GM21447 (cell line): ENCODE results near the gene SURF1.
"Not testable (repeated sequence)": the region's sequence is repeated elsewhere in the genome, so short reads cannot be mapped to it uniquely, and the experiment has no call there.

Source experiments
- ATAC-seq: cut with Tn5 transposase; IDR thresholded peaks from one replicate; pipeline ENCODE4 v1.9.1; 2021; ENCODE audit not compliant: unreplicated experiment

SURF1 gene

DNA sequence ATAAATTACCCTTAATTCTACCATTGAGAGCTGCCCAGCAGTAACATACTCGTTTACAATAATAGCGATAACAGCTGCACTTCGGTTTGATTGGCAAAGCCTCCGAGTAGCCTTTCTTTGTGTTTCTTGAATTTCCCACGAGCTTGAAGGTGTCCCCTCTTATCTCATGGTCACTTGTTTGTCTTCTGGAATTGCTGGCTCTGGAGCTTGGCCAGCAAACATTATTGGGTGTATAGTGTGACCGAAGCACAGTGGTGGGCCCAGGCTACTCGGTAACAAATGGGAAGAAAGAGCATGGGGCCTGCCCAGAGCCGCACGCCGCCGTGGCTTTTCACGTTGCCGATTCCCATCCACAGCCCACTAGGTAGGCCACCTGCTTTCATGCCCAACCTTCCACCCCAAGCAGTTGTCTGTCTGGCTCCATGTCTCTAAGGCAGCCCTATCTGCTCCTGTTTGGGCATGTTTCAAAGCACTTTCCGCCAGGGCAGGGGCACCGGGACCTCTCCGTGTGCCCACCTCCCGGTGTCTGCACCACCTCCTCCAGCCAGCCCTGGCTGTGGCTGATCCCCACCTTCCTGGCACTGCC lies 28.5 kb upstream of the SURF1 start:
- no peak for ATAC-seq

DNA sequence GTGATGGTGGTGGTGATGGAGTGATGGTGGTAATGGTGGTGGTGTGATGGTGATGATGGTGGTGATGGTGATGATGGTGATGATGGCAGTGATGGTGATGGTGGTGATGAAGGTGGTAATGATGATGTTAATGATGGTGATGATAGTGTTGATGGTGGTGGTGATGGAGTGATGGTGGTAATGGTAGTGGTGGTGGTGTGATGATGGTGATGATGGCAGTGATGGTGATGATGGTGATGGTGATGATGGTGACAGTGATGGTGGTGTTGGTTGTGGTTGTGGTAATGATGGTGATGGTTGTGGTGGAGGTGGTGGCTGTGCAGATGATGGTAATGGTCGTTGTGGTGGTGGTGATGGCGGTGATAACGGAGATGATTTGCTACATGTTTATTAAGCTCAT lies 27.2 kb upstream of the SURF1 start:
- no peak for ATAC-seq

DNA sequence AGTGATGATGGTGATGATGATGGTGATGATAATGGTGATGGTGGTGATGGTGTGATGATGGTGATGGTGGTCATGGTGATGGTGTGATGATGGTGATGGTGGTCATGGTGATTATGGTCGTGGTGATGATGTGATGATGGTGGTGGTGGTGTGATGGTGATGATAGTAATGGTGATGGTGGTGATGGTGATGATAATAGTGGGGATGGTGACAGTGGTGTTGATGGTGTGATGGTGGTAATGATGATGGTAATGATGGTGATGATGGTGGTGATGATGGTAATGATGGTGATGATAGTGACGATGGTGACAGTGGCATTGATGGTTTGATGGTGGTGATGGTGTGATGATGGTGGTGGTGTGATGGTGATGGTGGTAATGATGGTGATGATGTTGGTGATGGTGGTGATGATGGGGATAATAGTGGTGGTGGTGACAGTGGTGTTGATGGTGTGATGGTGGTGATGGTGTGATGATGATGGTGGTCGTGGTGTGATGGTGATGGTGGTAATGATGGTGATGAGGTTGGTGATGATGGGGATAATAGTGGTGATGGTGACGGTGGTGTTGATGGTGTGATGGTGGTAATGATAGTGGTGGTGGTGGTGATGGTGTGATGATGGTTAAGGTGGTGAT lies 26.3 kb upstream of the SURF1 start:
- no peak for ATAC-seq

DNA sequence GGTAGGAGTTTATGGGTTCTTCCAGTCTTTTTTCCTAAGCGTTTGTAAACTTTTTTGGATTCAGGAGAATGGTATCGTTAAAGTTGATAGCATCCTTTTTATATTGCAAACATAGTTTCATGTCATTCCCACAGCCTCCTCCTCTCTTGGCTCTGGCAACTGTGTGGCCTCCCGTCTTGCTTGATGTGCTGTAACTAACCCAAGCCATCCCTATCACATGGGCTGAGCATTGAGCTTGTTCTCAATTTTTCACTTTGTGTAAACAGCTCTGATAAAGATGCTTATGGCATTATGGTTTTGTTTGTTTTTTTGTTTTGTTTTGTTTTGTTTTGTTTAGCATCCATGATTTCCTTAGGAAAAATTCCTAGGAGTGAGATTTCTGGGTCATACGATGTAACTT lies 24.4 kb upstream of the SURF1 start:
- no peak for ATAC-seq

DNA sequence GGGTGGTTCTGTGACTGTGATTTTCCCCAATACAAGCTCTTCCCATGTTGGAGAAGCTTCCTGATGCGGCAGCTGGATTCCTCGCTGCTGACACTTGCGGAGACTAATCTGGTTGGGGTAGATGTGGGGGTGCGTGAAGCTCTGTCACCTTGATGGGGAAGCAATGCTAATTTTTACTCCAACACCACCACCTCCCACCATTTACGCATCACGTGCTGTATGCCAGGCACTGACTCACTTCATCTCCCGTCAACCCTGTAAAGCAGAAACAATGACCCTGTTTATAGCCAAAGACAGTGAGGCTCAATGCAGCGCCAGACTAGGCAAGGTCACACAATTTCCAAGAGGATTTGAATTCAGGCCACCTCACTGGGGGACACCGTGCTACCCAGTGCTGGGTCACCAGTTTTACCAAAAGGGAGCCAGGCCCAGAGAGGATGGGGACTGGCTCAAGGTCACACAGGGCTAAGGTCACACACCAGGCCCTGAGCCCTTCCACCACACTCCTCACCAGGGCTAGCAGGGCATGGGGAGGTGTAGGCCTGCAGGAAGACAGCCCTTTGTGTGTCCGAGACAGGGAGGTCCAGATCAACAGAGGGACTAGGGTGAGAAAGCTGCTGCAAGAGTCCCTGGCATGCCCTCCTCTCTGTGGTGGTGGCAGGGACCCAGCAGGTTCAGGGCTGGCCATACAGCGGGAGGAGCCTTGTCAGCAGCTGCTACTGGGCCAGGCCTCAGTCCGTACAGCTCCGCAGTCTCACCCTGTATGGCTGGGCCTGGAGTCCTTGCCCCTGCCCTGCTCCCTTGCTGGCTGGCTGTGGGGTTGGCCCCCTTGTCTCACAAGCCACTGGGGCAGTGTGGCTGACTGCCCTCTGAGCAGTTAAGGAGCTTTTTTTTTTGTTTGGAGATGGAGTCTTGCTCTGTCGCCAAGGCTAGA lies 23.1 kb upstream of the SURF1 start:
- ATAC-seq = no peak

DNA sequence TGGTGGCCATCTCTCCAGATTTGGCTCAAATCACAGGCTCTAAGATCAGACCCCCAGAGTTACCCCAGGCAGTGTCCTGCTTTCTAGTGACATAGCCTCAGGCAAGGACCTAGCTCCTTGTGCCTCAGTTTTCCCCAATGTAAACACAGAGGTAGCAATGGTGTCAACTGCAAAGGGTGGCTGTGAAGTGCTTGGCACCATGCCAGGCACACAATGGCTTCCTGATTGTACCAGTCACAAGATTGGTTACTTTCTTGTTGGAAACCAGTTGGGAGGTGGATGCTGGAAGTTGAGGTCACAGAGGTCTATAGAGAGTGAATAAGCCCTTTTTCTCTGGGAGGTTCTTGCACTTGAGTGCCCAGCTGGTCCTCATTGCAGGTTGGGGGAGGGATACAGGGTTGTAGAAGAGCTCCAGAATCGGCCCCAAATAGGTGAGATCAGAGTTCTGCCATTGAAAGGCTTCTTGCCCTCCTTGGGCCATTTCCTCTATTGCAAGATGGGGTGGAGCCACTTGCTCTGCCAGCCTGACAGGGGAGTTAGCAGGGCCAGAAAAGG lies 22.2 kb upstream of the SURF1 start:
- no peak for ATAC-seq

DNA sequence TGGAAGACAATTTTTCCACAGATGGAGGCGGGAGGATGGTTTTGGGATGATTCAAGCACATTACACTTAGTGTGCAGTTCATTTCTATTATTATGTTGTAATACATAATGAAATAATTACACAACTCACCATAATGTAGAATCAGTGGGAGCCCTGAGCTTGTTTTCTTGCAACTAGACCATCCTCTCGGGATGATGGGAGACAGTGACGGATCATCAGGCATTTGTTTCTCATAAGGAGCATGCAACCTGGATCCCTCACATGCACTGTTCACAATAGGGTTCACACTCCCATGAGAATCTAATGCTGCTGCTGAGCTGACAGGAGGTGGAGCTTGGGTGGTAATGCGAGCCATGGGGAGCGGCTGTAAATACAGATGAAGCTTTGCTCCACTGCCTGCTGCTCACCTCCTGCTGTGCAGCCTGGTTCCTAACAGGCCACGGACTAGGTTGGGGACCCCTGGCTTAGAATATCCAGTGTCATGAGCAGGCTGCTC lies 21.5 kb upstream of the SURF1 start:
- ATAC-seq = no peak

DNA sequence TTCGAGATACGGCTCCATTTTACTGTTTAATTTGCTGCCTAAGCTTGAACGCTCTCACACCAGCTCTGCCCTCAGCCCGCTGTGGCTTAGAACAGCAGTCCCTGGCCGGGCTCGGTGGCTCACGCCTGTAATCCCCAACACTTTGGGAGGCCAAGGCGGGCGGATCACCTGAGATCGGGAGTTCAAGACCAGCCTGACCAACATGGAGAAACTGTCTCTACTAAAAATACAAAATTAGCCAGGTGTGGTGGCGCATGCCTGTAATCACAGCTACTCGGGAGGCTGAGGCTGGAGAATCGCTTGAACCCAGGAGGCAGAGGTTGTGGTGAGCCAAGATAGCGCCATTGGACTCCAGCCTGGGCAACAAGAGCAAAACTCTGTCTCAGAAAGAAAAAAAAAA lies 21.0 kb upstream of the SURF1 start:
- ATAC-seq = not testable (repeated sequence)

DNA sequence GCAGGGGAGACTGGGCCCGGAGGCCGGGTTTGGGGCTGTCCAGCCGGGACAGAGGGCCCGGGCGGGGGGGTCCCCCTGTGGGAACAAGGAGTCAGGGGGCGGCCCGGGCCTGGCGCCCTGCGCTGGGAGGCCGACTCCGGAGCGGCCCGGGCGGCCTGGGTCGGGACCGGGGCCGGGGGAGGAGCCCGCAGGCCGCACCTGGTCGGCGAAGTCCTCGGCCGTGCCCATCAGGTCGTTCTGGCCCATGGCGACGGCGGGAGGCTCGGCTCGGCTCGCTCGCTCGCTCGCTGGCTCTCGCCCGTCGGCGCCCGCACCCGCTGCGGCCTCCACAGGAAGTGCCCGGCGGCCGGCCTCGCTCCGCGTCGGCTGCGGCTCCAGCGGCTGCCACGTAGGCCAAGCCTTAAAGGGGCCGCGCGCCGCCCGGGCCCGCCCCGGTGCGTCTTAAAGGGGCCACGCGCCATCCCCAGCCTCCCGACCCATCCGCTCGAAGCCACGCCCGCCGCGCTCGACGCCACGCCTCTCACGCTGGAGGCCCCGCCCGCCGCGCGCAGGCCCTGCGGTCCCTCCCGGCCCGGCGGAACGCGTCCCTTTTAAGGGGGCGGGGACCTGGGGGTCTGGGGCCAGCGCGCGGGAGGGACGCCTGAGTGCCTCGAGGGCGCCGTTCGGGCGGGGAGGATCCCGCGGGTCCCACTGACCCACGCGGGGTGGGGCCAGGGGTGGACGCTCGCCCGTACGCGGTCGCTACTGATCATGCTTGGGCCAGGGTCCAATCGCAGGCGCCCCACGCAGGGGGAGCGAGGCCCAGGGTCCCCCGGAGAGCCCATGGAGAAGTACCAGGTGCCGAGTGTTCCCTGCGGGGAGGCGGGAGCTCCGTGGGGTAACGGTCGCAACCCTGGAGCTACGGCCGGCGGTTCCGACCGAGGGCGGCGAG lies 19.7 kb upstream of the SURF1 start, which contains the start of the genes STKLD1 and SURF4:
Gene STKLD1, plus strand, starts transcription at position 643 of the 931 bp plus-strand sequence. Its CDS starts 108 bp downstream, at position 751.
Gene SURF4, minus strand, starts transcription at position 337 of the 931 bp plus-strand sequence. Its CDS starts 91 bp downstream, at position 246.
- peak; percentile 85 for ATAC-seq

DNA sequence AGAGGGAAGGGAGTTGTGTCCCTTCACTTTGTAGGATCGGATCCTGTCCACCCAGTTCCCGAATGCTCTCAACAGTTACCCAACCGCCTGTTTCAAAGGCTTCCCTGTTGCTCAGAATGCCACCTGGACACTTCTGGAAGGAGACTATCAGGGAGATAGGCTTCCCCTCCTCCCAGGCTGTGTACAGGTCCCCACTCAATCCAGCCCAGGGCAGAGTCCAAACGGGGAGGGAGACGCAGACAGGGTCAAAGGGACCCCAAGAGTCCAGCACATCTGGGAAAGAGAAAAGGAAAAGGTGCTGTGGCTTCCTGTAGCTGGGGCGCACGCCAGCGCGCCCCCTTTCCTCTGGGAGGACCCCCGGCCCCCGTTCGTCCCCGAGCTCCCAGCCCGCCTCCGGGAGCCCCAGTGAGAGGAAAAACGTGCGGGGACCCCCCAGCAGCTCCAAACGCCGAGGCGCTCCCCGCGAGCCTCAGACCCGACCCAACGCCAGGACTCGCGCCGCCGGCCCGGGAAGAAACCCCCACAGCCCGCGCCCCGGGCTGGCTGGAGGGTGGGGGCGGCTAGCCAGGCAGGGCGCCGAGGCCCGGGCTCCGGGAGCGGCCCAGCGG lies 18.9 kb upstream of the SURF1 start:
- ATAC-seq = peak; percentile 13

DNA sequence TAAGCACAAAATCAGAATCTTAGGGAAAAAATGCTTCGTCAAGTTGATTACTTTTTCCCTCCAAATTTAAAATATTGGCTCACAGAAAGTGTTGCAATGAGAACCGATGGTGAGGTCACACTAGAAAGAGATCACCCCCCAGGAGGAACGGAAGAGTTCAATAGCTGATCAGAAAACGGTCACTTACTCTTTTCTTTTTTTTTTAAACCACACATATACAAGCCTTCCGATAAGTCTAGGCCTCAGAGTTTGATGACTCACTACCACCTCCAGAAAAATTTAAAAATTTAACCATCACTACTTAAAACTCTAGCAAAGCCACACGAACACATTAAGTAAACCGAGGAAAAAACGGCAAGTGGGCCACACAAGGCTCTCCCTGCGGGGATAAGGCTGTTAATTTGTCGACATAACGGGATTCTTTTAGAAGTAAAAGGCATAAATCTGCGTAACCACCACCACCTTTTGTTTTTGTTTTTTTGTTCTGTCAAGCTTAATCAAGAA lies 18.4 kb upstream of the SURF1 start:
- no peak for ATAC-seq

DNA sequence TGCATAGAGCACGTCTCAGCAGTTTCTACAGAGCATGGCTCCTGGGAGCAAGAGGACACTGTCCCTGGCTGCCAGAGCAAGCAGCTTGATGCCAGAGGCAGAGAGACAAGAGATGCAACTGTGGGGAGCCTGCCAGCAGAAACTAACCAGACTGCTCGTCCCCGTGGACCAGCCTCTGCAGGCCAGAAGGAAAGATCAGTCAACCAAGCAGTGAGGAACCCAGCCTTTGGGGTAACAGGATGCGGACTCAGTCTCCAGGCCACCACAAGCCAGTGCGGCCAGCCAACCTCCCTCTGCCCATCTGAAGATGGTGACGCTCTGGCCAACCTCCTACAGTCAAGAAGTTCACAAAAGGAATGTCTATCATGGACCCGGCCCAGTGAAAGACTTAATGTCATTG lies 15.9 kb upstream of the SURF1 start:
- ATAC-seq = no peak

DNA sequence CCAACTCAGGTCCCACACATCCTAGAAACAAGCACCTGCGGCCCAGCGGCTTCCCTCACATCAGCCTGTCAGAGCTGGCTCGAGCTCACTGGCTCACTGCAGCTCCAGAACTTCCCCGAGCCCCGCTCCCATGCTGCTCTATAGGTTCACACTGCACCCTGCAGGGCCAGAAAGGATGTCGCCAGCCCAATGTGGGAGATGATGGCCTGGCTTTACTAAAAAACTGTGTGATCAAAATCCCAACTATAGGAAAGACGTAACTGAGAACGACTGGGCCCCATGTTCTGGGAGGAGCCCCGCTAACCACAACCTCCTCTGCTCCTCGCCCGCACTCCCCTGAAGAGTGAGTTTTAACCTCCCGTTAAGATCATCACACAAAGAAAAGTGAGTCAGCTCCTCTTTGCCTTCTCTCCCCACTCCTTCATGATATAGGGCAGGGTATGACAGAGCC lies 15.0 kb upstream of the SURF1 start:
- ATAC-seq = no peak

DNA sequence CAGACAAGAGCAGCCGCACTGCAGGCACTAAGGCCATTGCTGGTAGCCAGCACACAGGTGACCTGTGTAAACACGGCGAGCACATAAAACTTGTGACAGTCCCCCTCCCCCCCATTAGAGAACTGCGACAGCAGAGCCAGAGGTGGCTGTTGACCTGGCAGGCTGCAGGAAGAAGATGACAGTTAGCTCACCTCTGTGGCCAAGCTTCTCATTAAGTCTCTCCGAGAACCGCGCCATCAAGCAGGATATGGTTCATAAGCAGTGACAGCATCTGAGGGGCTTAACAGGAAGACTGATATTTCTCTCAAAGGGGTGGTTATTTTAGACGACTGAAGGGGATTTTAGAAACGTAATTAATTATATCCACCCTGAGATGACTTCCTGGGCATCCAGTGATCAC lies 14.4 kb upstream of the SURF1 start:
- no peak for ATAC-seq

DNA sequence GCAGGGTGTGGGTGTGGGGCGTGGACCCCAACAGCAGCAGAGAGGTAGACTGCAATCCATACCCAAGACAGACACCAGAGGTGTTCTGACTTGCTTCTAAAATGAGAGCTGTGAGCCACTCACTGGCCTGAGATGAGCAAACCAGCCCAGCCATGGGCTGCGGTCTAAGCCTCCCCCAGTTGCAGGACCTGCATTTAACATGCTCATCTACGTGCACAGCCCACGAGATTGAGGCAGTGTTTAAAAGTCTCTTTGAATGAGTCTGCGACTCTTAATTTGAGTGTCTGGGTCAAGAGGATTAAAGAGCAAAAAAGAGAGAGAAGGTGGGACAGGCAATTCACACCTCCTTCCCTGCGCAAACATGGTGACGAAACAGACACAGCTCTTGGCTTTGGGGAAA lies 13.6 kb upstream of the SURF1 start:
- no peak for ATAC-seq

DNA sequence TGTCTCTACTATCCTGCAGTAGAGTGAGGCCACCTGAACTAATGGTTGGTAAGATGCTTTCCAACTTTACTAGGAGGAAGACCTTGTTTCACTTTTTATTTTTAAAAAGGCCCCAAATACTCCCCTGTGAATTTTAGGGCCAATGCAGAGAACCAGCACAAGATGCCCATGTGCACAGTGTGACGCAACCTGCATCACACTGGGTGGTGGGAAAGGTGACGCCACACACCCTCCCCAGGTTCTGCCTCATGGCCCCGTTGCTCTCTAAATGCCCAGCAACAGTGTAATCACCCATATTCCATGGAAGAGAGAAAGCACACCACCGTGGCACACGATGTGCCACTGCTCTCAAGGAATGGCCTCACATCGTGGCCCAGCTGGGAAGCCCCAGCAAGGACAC lies 13.1 kb upstream of the SURF1 start:
- ATAC-seq = no peak

DNA sequence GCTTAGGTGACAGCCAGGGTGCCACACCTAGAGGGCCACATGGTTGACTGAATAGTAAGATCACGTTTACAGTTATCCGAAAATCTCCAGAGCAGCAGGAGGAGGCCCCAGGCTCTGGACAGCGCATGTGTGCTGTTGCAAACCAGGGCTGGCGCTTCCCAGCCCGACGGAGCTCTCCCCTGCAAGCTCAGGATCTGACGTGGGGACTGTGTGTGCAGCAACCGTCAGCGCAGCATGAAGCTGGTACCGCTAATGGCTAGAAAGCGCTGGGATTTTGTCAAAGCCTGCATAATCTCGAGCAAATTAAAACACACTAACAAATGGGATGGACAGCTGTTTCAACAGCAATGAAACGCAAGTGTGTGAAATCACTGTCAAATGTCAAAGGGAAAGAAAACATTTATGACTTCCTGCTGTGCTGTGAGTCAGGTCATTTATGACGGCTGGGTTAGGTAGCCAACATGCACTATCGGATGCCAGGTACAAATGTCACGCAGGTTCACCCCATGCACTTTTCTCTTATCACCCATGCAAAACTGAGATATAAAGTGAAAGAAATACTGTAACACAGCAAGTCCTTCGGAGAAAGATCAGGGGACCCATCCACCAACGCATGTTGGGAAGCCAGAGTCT lies 12.1 kb upstream of the SURF1 start:
- no peak for ATAC-seq

DNA sequence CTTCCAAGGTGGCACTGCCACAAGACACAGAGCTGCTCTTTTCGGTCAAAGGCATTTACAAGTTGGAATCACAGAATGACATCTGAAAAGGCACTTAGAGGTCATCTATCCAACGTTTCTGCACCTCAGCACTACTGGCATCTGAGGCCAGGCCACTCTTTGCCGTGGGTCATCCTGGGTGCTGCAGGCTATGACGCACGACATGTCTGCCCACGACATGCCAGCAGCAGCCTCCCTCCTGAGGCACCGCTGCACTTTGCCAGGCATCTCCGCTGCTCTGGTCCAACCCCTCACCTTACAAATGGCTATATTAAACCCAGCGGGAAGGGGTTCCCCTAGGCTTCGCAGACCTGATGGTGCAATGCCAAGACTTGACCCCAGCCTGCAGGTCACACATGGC lies 11.5 kb upstream of the SURF1 start:
- no peak for ATAC-seq

DNA sequence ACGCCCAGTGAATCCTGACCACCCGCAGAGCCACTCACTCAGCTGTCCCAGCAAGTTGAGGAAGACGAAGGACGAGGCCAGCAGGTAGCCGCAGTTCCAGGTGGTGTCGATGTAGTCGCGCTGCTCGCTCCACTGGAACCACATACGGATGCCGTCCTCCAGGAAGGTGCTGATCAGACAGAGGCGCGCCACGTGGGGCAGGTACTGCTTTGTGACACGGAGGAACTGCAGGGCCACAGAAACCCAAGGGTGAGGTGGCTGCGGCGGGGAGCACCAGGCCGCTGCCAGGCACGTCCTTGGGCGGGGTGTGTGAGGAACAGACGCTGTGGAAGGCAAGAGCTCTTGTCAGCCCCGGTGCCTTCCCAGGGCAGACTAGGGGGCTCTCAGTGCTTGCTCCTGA lies 10.9 kb upstream of the SURF1 start:
- no peak for ATAC-seq
